Activated T-helper 2 cell treated with anti-CD3 and anti-CD28 coated beads, Interferon-gamma antibody, Interleukin-2, Interleukin-4, amounts not matched to agents 10 μg/mL and 5 μg/mL and 100 μg/mL, durations not matched to agents 14 hours and 24 hours and 36 hours (primary cell): ENCODE data around the gene SNAPC4. TPM values are rescaled to one million over a fixed set of nuclear protein-coding genes. Genes with fewer than 3 reads are reported as not detected.
A peak's percentile ranks its signal among the peaks of the same experiment; 100 is the strongest.

Experiments used
- DNase-seq: peaks from one replicate; pipeline ENCODE4 v3.0.0; 2021; ENCODE audit warnings: low spot score
- H3K27ac Mint-ChIP-seq: one replicate; pipeline ENCODE4 v1.8.0; 2021; ENCODE audit warnings: mixed read lengths
- H3K27me3 Mint-ChIP-seq: one replicate; pipeline ENCODE4 v1.8.0; 2021; ENCODE audit warnings: low read depth, mixed read lengths
- H3K36me3 Mint-ChIP-seq: one replicate; pipeline ENCODE4 v1.8.0; 2021; ENCODE audit warnings: low read depth, mixed read lengths
- H3K4me1 Mint-ChIP-seq: one replicate; pipeline ENCODE4 v1.8.0; 2021; ENCODE audit warnings: low read depth, mixed read lengths
- H3K4me3 Mint-ChIP-seq: one replicate; pipeline ENCODE4 v1.8.0; 2021; ENCODE audit warnings: low read depth, mild to moderate bottlenecking, moderate library complexity, mixed read lengths
- H3K9me3 Mint-ChIP-seq: one replicate; pipeline ENCODE4 v1.8.0; 2021; ENCODE audit warnings: mixed read lengths
- intact Hi-C: fragments of 100-400 bp; cut with micrococcal nuclease; formaldehyde crosslinking; loops from one replicate; pipeline ENCODE4 v1.15.1; 2023
- total RNA-seq: library from RNA; stranded (reverse); gene quantifications from 2 replicates; pipeline ENCODE4 v1.2.3, GENCODE V29; 2022

The SNAPC4 gene
- total RNA-seq = 22.7 and 22.9 TPM in 2 replicates

DNA sequence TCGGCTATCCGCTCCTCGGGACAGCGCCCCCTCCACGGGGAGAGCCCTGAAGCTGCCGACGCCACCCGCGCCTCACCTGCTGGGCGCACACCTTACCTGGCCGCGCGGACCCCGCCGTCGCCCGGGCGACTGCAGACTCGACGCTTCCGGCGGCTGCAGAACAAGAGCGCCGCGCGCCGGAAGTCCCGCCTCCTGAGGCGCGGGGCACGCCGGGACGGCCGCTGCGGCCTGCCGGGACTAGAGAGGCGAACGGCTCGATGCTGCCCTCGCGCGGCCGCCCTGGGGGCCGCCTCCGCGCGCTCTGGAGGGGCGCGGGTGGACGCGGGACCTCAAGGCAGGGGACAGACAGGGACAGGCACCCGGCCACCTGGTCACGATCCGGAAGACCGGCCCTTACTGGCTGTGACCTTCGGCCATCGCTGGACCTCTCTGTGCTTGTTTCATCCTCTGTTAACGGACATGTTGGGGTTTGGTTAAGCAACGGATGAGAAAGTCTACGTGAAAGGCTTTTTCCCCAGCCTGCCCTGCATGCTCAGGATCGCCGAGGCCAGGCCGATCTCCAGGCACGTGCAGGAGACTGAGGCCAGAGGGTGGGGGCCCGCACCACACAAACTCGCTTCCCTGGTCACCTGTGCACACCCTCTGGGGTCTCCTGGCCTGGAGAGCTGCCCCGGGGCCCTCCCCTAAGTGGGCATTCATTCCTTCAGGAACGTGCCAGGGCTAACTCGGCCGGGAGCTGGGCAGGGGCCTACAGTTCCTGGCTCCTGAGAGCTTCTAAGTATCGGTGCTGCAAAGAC lies at the start of gene SNAPC4:
Gene SNAPC4, minus strand, starts transcription at position 133 of the 797 bp plus-strand sequence. CDS start 1,742 bp downstream, outside the sequence.
- H3K36me3 Mint-ChIP-seq = peaks cover 65% of the 10 kb centered on the region
- intact Hi-C loops = loop anchor here (1.0 to 10.0 kb wide), 7 partner anchors 10 to 285 kb away; partner anchors contain the start of genes DNLZ, ENTR1, GPSM1 and INPP5E
- H3K27ac Mint-ChIP-seq = peak within 1 kb of the TSS; percentile 64
- DNase-seq = peak; percentile 84
- no peaks in the 10 kb centered on the region for H3K9me3 Mint-ChIP-seq
- no peaks in the 10 kb centered on the region for H3K27me3 Mint-ChIP-seq
- peak within 1 kb of the TSS; percentile 84 for H3K4me3 Mint-ChIP-seq
- H3K4me1 Mint-ChIP-seq = peaks cover 34% of the 10 kb centered on the region

DNA sequence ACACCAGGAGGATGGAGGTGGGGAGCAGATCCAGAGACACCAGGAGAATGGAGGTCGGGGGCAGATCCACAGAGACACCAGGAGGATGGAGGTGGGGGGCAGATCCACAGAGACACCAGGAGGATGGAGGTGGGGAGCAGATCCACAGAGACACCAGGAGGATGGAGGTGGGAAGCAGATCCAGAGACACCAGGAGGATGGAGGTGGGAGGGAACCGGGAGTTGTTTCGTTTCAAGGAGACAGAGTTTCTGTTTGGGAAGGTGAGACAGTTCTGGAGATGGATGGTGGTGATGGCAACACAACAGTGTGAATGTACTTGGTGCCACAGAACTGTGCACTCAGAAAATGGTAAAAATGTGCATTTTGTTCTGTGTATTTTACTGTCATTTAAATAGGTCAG lies 48.7 kb upstream of the SNAPC4 start:
- H3K36me3 Mint-ChIP-seq = peaks cover 70% of the 10 kb centered on the region

DNA sequence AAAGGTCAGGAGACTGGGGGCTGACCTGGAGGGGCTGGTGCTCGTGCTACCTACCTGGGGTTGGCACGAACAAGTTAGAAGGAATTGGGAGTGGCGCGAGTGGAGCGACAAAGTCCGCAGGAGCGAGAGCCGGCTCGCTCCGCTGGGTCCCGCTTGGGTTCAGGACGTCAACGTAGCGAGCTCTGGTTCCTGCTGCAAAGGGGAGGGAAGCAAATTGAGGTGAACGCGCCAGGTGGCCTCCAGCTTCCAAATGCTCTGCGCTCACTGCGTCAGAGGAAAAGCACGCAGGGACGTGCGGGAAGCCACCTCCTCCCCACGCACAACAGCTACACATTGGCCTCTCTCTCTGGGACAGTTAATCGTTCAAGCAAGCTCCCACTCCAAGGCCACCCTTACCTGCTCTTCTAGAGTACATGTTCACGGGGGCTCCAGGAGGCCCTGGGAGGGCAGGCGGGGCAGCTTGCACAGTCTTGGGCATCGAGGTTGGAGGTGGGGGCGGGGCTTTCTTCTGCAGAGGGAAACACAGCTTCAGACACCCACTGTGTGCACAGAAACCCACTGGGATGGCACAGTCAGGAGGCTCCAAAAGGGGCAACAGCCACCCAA lies 47.3 kb upstream of the SNAPC4 start:
- Mint-ChIP-seq H3K9me3 (no peaks in the 10 kb centered on the region), H3K4me3 (no peak overlapping the region), H3K27ac (no peak overlapping the region), H3K4me1 (no peaks in the 10 kb centered on the region), H3K36me3 (peaks cover 74% of the 10 kb centered on the region), H3K27me3 (no peaks in the 10 kb centered on the region)
- DNase-seq = no peak
- intact Hi-C loops = no loop called here

More for the DNA sequence above, 48.7 kb upstream of the SNAPC4 start:
- Mint-ChIP-seq H3K27me3 (no peaks in the 10 kb centered on the region), H3K4me1 (no peaks in the 10 kb centered on the region), H3K4me3 (no peak overlapping the region), H3K27ac (no peak overlapping the region), H3K9me3 (no peaks in the 10 kb centered on the region)
- no peak for DNase-seq
- intact Hi-C loops = no loop called here

GRCh38 chr9:136445799-136446198 lies 45.8 kb upstream of the SNAPC4 start:
- Mint-ChIP-seq H3K27me3 (no peaks in the 10 kb centered on the region), H3K27ac (no peak overlapping the region), H3K9me3 (no peaks in the 10 kb centered on the region), H3K4me1 (no peaks in the 10 kb centered on the region), H3K36me3 (peaks cover 73% of the 10 kb centered on the region), H3K4me3 (no peak overlapping the region)
- DNase-seq = no peak
- intact Hi-C loops = no loop called here

DNA sequence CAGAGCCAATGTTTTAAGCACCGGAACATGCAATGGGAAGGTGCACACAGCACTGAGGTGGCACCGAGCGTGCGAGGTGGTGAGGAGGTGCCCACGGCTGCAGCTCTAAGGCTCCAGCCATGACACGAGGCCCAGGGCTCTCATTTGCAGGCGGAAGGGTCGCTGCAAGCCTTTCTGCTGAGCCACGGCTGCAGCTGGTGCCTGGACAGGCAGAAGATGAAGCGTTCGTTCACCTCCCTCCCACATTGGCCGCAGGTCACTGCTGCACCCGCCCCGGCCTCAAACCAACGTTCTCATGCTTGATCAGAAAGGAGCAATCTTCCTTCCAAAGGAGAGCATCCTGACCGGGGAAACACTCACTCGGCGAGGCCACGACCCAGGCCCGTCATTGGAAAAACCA lies 44.1 kb upstream of the SNAPC4 start:
- no peaks in the 10 kb centered on the region for H3K4me1 Mint-ChIP-seq
- no peak overlapping the region for H3K27ac Mint-ChIP-seq
- H3K4me3 Mint-ChIP-seq = no peak overlapping the region
- H3K36me3 Mint-ChIP-seq = peaks cover 69% of the 10 kb centered on the region
- DNase-seq = no peak
- H3K27me3 Mint-ChIP-seq = no peaks in the 10 kb centered on the region
- intact Hi-C loops = no loop called here
- no peaks in the 10 kb centered on the region for H3K9me3 Mint-ChIP-seq

GRCh38 chr9:136443687-136444086 lies 43.7 kb upstream of the SNAPC4 start:
- no peaks in the 10 kb centered on the region for H3K4me1 Mint-ChIP-seq
- H3K9me3 Mint-ChIP-seq = no peaks in the 10 kb centered on the region
- no peaks in the 10 kb centered on the region for H3K27me3 Mint-ChIP-seq
- no peak for DNase-seq
- intact Hi-C loops = no loop called here
- no peak overlapping the region for H3K4me3 Mint-ChIP-seq
- H3K27ac Mint-ChIP-seq = no peak overlapping the region
- peaks cover 69% of the 10 kb centered on the region for H3K36me3 Mint-ChIP-seq

DNA sequence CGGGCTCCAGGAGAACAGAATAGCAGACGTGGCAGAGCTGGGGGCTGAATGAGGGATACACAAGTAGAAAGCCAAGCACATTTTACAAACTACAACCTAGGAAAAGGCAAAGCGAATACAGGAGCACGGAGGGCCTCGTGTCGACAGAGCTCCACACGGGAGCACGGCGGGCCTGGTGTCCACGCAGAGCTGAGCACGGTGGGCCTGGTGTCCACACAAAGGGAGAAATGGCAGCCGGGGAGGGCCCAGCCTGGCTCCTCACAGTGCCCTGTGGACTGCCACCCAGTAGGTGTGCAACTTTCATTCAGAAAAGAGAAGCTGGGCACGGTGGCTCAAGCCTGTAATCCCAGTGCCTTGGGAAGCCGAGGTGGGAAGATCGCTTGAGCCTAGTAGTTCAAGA lies 43.1 kb upstream of the SNAPC4 start:
- Mint-ChIP-seq H3K27ac (no peak overlapping the region), H3K36me3 (peaks cover 66% of the 10 kb centered on the region), H3K4me3 (no peak overlapping the region), H3K9me3 (no peaks in the 10 kb centered on the region), H3K4me1 (peaks cover 3% of the 10 kb centered on the region), H3K27me3 (no peaks in the 10 kb centered on the region)
- intact Hi-C loops = no loop called here
- no peak for DNase-seq

DNA sequence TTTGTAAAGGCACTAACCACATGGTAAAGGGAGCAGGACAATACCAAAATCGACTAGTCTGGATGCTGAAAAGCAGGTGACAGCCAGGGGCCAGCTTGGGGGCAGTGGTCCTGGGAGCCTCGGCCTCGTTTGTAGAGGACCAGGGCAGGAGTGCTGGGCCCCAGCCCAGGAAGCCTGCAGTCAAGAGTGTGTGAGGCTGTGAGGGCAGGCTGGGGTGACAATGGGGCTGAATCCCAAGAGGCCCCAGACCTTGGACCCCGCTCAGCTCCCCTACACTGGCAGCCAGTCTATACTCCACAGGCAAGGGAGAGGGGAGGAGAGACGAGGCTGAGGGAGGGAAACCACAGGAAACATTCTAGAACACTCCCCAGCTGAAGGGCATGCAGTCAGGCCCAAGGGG lies 42.3 kb upstream of the SNAPC4 start:
- DNase-seq = no peak
- Mint-ChIP-seq H3K4me1 (peaks cover 8% of the 10 kb centered on the region), H3K4me3 (no peak overlapping the region), H3K9me3 (no peaks in the 10 kb centered on the region), H3K27me3 (no peaks in the 10 kb centered on the region), H3K36me3 (peaks cover 60% of the 10 kb centered on the region), H3K27ac (no peak overlapping the region)
- intact Hi-C loops = no loop called here

GRCh38 chr9:136441681-136442245 lies 41.8 kb upstream of the SNAPC4 start:
- no peak for DNase-seq
- Mint-ChIP-seq H3K9me3 (no peaks in the 10 kb centered on the region), H3K4me3 (no peak overlapping the region), H3K27me3 (no peaks in the 10 kb centered on the region), H3K27ac (no peak overlapping the region), H3K36me3 (peaks cover 60% of the 10 kb centered on the region), H3K4me1 (peaks cover 13% of the 10 kb centered on the region)
- intact Hi-C loops = no loop called here

DNA sequence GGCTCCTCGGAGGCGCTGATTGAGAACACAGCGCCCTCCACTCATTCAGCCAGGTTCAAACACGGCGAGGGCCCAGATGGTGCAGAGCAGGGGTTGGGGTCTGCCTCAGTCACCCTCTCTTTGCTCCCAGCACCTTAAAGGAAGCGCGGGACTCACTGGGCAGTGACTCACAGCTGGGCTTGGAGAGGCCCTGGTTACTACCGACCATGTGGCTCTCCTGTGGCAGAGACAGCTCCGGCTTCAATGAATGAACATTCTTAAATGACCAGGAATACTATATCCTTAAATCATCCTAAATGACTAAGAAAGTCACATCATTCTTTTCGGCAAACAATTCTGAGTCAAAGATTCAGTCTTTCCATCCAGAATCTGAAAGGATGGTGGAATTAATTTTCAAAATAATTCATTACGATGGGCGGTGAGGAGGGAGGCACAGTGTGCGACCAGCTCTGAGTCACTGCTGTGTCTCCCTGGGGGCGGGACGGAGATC lies 41.3 kb upstream of the SNAPC4 start:
- Mint-ChIP-seq H3K9me3 (no peaks in the 10 kb centered on the region), H3K27ac (no peak overlapping the region), H3K36me3 (peaks cover 59% of the 10 kb centered on the region), H3K4me3 (no peak overlapping the region), H3K27me3 (no peaks in the 10 kb centered on the region), H3K4me1 (peaks cover 16% of the 10 kb centered on the region)
- intact Hi-C loops = no loop called here
- no peak for DNase-seq

DNA sequence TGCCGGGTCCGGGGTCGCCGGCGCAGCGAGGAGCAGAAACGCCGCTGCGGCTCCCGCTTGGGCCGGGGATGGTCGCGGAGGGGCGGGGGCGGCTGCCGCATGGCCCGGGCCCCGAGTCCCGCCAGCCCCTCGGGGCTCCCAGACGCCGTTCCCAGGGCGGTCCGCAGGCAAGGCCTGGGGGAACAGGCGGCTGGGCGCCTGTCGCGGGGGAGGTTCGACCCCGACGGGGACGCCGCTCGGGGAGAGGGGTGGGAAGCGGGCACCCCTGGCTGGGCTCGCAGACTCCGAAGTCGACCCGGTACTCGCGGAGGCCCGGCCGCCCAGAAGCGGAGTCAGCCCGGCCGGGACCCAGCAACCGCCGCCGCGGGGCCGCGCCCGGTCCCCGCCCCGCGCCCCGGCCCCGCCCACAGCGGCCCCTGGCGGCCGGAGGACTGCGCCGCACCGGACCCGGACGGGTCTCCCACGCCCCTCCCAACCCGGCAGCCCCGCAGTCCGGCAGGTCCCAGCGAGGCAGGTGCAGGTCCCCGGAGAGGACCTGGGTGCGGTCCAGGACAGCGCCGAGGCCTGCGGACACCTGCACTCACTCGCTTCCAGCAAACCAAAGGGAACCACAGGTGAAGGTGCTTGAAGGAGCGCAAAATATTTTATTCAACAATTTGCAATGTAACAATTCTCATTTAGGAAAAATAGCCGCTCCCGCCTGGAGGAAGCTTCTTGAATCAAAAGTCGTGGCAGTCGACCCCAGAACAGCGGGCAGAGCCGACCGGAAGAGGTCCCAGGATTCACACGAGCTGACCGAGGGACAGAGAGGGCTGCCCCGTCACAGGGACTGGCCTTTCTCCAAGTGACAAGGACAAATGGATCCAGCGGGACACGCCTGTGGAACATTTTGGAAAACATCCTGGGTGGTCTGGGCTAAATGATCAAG lies 39.8 kb upstream of the SNAPC4 start, which contains the start of gene INPP5E:
Gene INPP5E, minus strand, starts transcription at position 365 of the 928 bp plus-strand sequence. CDS start 426 bp downstream, outside the sequence.
- Mint-ChIP-seq H3K4me3 (peak within 1 kb of the TSS; percentile 83), H3K9me3 (no peaks in the 10 kb centered on the region), H3K27me3 (no peaks in the 10 kb centered on the region), H3K36me3 (peaks cover 59% of the 10 kb centered on the region), H3K27ac (no peak within 1 kb of the TSS), H3K4me1 (peaks cover 19% of the 10 kb centered on the region)
- intact Hi-C loops = loop anchor here (2.0 to 5.0 kb wide), 2 partner anchors 39 to 43 kb away; partner anchors contain the start of genes SEC16A and SNAPC4
- peak; percentile 84 for DNase-seq
